GM21360 (cell line): ENCODE results near the gene IFT80.
"Not testable (repeated sequence)": the region's sequence is repeated elsewhere in the genome, so short reads cannot be mapped to it uniquely, and the experiment has no call there.

Source experiments
- ATAC-seq: cut with Tn5 transposase; IDR thresholded peaks from one replicate; pipeline ENCODE4 v1.9.1; 2021; ENCODE audit warnings: mild to moderate bottlenecking, moderate library complexity; ENCODE audit not compliant: unreplicated experiment

IFT80 gene

GRCh38 chr3:160280836-160281235 lies 118.2 kb downstream of the IFT80 start:
- ATAC-seq: no peak

DNA sequence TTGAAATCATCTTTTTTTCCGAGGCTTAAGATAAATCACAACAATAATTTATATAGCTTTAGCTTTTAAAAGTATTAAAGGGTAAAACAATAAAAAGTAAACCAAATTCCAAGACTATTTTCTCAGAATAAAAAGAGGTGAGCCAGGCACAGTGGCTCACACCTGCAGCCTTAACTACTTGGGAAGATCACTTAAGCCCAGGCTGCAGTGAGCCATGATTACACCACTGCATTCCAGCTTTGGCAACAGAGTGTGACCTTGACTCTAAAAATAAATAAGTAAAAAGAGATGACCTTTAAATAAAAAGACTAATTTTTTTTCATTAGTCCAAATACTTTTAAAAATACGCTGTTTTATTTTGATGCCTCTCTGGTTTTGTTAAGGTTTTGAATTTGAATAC lies 119.4 kb downstream of the IFT80 start:
- no peak for ATAC-seq

- no peak for ATAC-seq
Observed at GRCh38 chr3:160278210-160278609, 120.8 kb downstream of the IFT80 start.

DNA sequence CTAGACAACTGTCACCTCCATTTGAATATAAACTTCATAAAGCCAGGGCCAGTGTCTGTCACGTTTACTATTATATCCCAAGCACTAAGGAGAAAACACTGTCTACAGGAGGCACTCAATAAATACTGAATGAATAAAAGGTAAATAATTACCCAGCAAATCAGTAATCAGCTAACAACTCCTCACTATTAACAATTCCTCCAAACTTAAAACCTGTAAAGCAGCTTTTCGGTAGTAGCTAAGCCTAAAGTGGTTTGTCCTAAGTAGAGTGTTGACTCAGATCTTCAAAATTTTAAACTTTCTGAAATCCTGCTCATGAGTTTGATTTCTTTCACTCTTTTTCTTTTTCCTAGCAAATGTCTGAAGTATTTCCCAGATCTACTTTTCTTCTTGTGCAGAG lies 133.9 kb downstream of the IFT80 start:
- no peak for ATAC-seq

GRCh38 chr3:160260587-160261270 lies 138.3 kb downstream of the IFT80 start:
- no peak for ATAC-seq

- no peak for ATAC-seq
Observed at GRCh38 chr3:160259589-160259988, 139.4 kb downstream of the IFT80 start.

DNA sequence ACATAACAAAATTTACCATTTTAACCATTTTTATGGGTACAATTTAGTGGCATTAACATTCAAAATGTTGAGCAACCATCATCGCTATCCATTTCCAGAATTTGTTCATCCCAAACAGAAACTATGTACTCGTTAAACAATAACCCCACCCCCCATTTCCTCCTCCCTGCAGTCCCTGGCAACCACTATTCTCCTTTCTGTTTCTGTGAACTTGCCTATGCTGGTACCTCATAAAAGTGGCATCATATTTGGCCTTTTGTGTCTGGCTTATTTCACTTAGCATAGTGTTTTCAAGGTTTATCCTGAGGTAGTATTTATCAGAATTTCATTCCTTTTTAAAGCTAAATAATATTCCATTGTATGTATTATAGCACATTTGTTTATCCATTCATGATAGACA lies 141.4 kb downstream of the IFT80 start:
- no peak for ATAC-seq

DNA sequence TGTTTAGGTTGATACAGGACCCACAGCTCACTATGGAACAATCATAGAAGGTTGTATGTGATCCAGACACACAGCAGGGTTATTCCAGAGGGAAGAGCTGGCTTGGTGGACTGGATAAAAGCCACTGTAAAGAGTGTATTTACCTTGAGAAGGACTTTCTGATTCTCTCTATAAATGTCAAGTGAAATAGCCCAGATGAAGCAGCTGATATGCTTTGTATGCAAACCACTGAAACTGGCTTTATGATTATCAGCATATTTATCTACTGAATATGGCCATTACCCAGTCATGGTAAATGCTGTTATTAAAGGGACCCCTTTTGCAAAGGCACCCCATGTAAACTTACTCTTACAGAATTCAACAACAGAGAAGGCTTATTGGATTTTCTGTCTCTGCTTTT lies 145.7 kb downstream of the IFT80 start:
- no peak for ATAC-seq

DNA sequence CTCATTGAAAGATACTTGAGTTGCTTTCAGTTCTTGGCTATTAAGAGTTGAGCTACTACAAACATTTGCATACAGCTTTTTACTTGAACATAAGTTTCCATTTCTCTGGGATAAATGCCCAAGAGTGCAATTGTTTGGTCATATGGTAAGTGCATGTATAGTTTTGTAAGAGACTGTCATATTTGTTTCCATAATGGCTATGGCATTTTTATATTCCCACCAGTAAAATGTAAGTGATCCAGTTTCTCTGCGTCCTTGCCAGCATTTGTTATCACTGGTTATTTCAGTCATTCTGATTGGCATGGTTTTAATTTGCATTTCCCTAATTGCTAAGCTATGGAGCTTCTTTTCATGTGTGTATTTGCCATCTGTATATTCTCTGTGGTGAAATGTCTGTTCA lies 151.3 kb downstream of the IFT80 start:
- ATAC-seq: no peak

DNA sequence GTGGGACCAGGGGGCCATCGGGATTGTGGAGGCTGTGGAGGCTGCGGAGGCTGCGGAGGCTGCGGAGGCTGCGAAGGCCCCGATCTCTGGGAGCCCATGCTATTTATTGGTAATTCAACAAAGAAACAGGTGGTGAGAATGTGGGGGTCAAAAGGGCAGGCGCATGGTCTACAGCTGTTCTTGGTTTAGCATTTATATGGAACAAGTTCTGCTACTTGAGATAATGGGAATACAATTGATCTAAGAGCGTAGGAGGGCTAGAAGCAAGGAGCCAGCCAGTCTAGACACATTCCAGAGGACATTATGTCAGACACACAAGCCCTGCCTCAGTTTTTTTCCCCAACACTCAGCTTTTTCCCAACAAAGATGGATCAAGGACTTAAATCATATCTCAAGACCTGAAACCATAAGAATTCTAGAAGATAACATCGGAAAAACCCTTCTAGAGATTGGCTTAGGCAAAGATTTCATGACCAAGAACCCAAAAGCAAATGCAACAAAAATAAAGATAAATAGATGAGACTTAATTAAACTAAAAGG lies 153.7 kb downstream of the IFT80 start:
- no peak for ATAC-seq

DNA sequence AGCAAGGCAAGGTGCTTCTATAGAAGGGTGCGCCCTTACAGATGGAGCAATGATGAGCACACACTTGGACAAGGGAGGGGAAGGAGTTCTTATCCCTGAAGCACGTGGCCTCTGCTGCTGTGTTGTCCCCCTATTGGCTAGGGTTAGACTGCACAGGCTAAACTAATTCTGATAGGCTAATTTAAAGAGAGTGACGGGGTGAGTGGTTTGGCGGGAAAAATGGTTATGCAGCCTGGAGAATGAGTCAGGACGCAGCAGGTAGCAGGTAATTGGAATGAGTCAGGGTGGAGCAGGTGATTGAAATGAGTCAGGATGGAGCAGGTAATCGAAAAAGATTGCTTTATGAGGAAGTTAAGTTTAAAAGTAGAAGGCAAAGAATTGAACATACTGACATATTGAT lies 158.3 kb downstream of the IFT80 start:
- ATAC-seq: not testable (repeated sequence)

GRCh38 chr3:160232014-160232413 lies 167.0 kb downstream of the IFT80 start:
- ATAC-seq: no peak

DNA sequence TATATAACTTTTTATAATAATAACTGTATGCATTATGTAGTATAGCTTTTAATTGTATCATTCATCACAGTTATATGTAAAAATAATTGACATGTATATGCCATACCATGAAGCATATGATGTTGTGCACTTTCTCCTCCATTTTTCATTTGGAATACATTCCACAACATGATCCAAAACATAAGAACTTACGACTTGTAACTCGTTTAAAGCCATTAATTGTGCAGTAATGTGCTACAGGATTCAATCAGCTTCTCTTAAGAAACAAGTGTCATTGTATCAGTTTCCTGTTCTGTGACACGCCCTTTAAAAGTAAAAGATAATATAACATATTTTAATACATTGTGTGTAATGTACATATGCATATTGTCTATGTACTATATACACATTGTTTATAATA lies 171.6 kb downstream of the IFT80 start:
- ATAC-seq: no peak

DNA sequence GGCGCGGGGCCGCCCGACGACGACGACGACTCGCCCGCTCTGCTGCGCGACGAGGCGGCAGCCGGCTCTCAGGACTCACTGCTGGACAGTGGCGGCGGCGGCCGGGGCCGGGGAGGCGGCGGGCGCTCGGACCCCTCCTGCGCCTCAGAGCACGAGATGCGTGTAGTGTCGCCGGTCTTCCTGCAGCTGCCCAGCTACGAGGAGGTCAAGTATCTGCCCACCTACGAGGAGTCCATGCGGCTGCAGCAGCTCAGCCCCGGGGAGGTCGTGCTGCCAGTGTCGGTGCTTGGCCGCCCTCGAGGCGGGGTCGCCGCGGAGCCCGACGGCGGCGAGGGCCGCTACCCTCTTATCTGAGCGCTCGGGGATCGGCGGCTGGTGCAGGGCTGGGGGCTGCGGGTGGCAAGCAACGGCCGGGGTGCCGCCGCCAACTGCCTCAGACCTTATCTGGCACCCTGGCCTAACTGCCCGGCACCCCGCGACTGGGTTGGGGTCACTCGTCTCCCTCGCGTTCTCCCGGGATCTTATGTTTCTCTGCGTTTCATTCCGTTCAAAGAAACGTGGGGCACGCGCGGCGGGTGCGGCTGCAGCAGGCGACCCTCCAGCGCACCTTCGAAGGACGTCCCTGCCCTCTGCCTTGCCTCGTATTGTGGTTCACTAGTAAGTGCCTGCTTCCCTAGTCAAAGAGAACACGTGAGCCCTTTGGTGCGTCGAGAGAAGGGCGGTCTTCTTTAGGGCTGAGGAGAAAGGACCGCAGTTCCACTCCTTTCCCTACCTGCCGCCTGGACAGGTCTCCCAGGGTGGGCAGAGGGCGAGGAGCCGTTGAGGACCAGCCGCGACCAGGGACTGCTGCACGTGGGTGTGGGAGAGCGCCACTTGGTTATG lies 172.8 kb downstream of the IFT80 start:
- no peak for ATAC-seq

DNA sequence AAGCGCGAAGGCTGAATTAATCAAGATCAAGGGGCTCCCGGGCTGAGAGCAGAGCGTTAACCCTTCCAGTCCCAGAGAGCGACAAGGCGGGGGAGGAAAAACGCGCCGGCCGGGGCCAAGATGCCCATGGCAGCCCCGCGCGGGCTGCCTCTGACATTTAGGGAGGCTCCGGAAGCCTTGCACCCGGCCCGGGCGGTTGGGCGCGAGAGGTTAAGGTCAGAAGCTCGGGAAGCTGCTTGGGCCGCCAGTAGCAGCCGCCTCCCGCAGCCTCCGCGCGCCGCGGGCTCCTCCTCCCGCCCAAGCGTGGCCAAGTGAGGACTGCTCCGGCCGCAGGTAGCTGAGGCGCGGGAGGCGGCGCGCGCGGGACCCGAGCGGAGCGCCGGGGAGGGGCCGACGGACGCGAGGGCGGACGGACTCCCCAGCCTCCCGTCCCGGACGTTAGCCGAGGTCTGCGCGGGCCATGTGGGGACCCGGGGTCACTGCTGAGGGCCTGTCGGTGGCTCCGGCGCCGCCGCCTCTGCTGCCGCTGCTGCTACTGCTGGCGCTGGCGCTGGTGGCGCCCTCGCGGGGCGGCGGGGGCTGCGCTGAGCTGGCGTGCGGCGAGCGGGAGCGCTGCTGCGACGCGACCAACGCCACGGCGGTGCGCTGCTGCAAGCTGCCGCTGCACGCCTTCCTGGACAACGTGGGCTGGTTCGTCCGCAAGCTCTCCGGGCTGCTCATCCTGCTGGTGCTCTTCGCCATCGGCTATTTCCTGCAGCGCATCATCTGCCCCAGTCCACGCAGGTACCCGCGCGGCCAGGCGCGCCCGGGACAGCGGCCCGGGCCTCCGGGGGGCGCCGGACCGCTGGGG lies 173.6 kb downstream of the IFT80 start, which contains the start of gene C3orf80:
C3orf80 (plus strand) TSS at position 247 of the 850 bp plus-strand sequence; CDS start at position 461, 214 bp downstream.
- peak; percentile 80 for ATAC-seq

- ATAC-seq: no peak
Observed at GRCh38 chr3:160224811-160225175, 174.2 kb downstream of the IFT80 start.

DNA sequence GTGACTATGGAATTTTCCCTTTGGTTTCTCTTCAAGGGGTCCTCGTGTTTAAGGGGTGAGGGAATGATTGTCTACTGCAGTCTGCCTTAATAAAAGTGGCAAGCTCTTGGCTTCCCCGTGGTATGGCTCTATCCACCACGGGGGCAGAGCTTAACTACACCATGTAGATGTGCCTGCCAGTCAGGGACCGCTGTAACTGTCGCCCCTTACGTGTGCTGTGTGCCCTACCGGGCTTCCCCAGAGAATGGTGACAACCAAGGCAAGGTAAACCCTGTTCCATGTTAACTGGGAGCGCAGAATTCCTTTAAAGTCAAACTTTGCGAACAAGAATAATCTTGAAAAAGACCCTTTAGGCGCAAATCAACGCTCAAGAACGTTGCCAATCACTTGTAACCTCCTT lies 174.8 kb downstream of the IFT80 start:
- no peak for ATAC-seq

- ATAC-seq: no peak
Observed at GRCh38 chr3:160221019-160221418, 178.0 kb downstream of the IFT80 start.

DNA sequence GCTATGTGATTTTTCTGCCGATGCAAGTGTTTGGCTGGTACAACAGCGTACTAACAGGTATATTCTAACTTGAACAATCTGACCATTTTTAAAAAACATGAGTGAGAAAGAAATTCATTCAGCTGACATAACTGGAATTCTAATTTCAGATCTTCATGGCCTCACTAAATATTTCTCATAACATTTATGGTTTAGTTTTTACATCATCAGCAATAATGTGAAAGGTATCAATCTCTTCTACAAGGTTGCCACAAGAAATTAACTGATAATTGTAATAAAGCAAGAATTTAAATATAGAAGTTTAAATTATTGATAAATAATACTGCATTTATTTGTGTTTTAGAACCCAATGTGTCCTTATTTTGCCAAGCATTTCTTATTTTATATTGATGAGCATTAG lies 179.0 kb downstream of the IFT80 start:
- ATAC-seq: no peak

GRCh38 chr3:160218136-160218535 lies 180.9 kb downstream of the IFT80 start:
- no peak for ATAC-seq

- ATAC-seq: no peak
Observed at GRCh38 chr3:160217675-160218074, 181.3 kb downstream of the IFT80 start.
